Effector CD4-positive, alpha-beta T cell (primary cell): ENCODE data around the gene FAM167B.
"Not testable (repeated sequence)": the region's sequence is repeated elsewhere in the genome, so short reads cannot be mapped to it uniquely, and the experiment has no call there.

Source experiments
- DNase-seq: peaks from one replicate; pipeline ENCODE4 v3.0.0-alpha.2; 2020

The FAM167B gene

DNA sequence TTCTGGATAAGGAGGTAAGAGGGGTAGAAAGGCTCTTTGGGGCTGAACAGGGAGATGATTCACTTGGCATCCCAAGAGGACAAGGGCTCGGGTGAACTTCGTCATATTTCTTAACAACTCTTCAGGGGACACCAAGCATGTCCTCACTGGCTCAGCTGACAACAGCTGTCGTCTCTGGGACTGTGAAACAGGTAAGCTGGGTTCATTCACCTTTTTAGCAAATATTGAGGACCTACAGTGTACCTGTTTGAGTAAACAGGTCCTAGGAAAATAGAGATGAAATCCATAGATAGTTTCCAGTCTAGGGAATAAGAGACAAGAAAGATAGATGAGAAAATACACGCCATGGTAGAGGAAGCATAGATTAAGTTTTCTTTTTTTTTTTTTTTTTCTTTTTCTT, 22.7 kb upstream of the FAM167B start:
- no peak for DNase-seq

GRCh38 chr1:32228771-32229170, 18.3 kb upstream of the FAM167B start:
- no peak for DNase-seq

DNA sequence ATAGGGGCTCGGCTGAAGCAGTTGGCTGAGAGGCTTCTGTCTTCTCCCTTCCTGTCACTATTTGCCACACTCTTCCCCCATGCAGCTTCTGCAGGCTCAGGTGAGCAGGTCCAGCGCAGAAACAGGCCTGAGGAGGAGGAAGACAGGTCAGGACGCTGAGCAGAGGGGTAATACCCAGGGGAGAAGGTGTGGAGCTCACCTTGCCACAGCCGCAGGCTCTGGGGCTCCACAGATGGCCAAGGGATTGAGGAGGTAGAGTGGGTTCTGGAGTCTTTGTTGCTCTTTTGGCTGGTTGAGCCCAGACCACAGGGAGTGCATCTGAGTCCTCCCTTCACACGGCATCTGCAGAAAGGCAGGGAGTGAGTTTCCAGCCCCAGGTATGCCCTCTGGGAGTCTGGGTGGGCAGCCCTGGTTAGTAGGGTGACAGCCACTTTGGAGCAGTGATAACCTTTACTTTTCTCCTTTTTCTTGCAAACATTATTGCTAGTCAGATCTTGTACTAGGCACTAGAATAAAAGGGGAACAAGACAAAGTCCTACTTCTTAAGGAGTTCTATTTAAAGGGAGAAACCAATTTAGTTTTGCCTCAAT, 15.1 kb upstream of the FAM167B start:
- no peak for DNase-seq

DNA sequence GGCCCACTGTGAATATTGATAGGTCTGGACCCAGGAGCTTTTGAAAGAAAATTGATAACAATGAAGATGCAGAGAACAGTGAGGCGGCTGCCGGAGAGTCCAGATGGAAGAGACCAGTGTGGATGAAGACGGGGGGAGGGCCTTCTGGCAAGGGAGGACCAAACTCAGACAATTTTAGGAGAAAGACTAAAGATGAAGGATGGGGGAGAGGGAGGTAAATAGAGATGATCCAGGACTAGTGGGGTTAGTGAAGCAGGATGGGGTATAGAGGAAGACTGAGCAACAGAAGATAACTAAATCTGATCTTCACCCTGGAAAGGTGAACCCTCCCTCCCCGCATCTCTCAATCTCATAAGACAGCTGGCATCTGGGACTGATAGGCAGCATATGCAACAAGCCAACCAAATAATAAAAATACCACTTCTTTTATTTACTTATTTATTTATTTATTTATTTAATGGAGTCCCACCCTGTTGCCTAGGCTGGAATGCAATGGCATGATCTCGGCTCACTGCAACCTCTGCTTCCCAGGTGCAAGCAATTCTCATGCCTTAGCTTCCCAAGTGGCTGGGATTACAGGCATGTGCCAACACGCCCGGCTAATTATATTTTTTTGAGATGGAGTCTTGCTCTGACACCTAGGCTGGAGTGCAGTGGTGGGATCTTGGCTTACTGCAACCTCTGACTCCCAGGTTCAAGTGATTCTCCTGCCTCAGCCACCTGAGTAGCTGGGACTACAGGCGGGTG, 14.3 kb upstream of the FAM167B start:
- no peak for DNase-seq

- no peak for DNase-seq
These were observed 12.2 kb upstream of the FAM167B start for GRCh38 chr1:32234792-32235191.

GRCh38 chr1:32239337-32239736, 7.7 kb upstream of the FAM167B start:
- DNase-seq, result no peak

GRCh38 chr1:32239790-32240139, 7.3 kb upstream of the FAM167B start:
- no peak for DNase-seq

GRCh38 chr1:32240140-32240951, 6.7 kb upstream of the FAM167B start:
- peak; percentile 60 for DNase-seq

GRCh38 chr1:32241001-32241763, 5.8 kb upstream of the FAM167B start:
- no peak for DNase-seq

DNA sequence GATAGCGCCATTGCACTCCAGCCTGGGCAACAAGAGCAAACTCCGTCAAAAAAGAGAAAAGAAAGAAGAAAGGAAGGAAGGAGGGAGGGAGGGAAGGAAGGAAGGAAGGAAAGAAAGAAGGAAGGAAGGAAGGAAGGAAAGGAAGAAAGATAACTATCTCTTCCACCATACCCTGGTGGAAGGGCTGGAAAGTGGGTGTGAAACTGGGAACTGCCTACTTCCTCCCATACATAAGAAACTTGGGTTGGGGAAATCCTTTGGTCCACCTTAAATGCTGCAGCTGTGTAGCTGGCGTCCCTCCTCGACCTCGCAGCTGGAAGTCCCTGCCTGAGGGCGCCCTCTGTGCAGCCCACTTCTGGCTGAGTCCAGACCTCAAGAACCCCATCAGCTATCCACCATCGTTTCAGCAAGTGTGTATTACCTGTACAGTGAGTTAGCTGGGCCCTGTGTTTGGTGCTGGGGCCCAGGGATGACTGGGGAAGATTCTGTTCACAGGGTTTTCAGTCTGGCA, 4.6 kb upstream of the FAM167B start:
- no peak for DNase-seq

DNA sequence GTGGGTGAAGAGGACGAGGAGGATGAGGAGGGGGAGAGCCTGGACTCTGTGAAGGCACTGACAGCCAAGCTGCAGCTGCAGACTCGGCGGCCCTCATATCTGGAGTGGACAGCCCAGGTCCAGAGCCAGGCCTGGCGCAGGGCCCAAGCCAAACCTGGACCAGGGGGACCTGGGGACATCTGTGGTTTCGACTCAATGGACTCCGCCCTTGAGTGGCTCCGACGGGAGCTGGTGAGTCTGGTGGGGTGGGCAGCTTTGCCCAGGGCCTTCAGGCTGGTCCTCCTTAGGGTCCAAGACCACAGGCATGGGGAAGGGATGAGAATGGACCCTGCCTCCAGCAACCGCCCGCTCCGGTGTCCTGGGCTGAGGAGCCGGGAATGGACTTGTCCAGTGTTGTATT, 430 bp downstream of the FAM167B start:
- no peak for DNase-seq

DNA sequence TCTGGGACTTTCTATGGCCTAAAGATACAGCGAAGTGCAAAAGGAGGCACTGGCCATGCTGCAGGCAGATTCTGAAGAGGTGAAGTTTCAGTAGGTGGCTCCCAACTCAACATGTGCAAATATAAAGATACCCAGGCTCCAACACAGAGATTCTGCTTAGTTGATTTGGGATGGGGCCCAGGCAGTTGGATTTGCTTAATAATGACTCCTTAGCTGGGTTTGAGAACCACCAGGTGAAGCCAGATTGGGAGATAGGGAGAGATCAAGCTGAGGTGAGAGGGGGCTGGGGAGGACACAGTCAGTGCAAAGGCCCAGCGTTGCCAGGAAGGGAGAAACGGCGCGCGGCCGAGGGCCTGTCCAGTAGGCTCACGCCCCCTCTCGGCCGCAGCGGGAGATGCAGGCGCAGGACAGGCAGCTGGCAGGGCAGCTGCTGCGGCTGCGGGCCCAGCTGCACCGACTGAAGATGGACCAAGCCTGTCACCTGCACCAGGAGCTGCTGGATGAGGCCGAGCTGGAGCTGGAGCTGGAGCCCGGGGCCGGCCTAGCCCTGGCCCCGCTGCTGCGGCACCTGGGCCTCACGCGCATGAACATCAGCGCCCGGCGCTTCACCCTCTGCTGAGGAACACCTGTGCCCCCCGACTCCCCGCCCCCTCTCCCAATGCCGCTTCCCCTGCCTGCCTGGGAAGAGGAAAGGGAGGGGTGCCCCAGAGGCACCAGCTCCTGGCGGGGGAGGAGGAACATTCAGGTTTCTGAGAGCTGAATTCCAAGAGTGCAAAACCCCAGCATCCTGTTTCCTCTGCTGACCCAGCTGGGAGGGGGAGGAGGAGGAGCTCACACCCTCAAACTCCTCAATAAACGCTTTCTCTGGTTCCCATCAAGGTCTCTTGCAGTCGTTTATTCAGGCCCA, 1.2 kb downstream of the FAM167B start:
- peak; percentile 67 for DNase-seq

DNA sequence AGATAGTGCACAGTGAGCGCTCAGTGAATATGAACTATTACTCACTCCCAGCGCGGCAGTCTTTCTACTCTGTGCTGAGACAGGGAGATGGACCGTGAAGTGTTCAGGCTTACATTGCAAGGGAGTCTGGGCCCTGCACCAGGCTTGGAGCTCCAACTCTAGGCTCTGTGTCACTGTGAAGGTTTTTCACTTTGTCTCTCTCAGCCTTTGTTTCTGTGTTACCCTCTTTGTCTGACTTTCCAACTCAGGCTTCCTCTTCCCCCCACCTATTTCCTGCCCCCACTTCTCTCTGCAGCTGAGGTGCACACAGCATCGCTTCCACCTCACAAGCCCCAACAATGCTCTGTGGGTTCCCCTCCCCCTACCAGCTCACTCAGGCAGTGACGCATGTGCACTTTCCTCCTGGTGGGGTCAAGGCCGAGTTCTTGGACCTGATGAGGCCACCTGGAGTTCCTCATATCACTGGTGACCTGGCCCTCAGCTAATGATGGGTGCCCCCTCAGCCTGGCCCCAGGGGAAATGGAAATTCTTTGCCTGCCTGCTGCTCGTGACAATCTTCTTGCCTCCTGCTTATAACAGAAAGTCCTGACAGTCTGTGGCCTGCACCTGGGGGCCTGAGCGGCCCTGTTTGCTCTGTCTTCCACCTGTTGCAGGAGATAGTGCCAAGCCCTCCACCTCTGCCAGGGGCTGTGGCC, 3.0 kb downstream of the FAM167B start:
- DNase-seq, result peak; percentile 81

- peak; percentile 41 for DNase-seq
These were observed 4.1 kb downstream of the FAM167B start, which contains the start of gene LCK for GRCh38 chr1:32250893-32251716. Gene LCK (plus strand): TSS chr1:32251265. CDS start chr1:32274330, 23,065 bp downstream.

DNA sequence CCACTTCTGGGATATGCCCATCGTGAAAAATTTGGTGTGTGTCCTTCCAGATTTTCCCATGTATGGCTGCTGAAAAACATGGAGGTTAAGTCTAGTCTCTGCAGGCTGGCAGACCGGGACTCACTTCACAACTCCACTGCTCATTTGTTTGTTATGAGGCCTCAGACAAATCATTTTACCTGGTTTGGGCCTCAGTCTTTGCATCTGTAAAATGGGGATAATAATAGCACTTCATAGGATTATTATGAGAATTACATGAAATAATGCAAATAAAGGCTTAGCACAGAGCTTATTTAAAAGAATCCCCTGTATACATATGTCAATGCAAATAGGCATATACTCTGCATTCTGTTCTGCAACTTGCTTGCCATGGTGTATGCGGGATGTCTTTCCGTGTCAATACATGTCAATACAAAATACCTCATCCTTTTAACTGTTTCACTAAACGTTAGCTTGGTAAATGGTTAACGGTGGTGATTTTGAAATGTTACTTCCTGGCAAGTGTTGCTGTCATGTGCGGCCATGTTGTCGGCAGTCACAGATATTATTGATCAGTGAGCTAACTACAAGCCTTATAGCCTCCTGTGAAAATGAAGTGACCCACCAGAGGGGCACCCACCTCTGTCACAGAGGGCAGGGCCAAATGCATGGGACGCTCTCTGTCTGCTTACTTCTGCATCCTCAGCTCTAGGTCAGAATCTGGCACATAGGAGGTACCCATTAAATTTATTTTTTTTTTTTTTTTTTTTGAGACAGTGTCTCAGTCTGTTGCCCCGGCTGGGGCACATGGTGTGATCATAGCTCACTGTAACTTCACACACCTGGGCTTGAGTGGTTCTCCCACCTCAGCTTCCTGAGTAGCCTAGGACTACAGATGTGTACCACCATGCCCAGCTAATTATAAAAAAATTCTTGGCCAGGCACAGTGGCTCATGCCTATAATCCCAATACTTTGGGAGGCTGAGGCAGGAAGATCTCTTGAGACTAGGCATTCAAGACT, 8.3 kb downstream of the FAM167B start:
- DNase-seq, result no peak

DNA sequence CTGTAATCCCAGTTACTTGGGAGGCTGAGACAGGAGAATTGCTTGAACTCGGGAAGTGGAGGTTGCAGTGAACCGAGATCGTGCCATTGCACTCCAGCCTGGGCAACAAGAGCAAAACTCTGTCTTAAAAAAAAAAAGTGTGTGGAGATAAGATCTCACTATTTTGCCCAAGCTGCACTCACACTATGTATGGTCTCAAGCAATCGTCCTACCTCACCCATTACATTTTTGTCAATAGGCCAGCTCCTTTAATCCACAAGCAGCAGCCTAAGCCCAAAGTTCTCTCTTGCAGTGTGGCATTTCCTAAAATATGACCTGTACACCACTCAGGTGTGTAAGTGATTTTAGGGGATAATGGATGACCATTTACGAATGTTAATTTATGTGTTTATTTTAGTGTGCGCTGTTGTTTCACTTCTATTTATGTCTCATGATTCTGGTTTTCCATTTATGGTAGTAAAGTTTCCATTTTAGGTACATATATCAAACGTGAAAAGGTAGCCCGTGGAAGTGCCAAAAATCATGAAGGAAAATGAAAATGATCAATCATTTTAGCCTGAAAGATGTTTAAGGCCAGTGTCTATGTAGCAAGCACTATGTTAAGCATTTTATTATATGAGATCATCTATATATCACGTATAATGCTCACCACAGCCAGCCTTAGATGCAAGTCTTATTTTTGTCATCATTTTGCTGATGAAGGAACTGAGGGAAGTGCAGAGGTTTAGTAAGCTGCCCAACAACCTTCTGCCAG, 9.6 kb downstream of the FAM167B start:
- DNase-seq, result no peak

DNA sequence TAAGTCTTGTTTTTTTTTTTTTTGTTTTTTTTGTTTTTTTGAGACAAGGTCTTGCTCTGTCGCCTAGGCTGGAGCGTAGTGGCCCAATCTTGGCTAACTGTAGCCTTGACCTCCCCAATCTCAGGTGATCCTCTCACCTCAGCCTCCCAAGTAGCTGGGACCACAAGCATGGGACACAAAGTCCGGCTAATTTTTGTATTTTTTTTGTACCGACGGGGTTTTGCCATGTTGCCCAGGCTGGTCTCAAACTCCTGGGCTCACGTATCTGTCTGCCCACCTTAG, 10.1 kb downstream of the FAM167B start:
- DNase-seq, result no peak

DNA sequence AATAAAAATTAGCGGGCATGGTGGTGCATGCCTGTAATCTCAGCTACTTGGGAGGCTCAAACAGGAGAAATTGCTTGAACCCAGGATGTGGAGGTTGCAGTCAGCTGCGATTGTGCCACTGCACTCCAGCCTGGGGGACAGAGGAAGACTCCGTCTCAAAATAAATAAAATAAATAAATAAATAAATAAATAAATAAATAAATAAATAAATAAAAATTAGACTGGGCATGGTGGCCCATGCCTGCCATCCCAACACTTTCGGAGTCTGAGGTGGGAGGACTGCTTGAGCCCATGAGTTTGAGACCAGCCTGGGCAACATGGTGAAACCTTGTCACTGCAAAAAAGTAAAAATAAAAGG, 16.2 kb downstream of the FAM167B start:
- not testable (repeated sequence) for DNase-seq
